DOHH2 (cell line): Measurements from ENCODE around the gene ADAP2.

Experiments used
- H3F3A ChIP-seq: fragments of 200-600 bp; sonication (generic), shearing (Covaris generic); 2 replicates; pipeline ENCODE4 v1.6.0; 2016; ENCODE audit warnings: antibody characterized with exemption, mild to moderate bottlenecking; ENCODE audit not compliant: control insufficient read depth, insufficient read depth
- H3K27ac ChIP-seq: fragments of 200-600 bp; sonication (generic); 2 replicates; pipeline ENCODE4 v1.5.1; 2014; ENCODE audit warnings: low read depth, mild to moderate bottlenecking, low read length, moderate library complexity
- H3K27me3 ChIP-seq: fragments of 200-600 bp; sonication (generic); 2 replicates; pipeline ENCODE4 v1.6.1; 2014; ENCODE audit warnings: mild to moderate bottlenecking, low read length, mixed read lengths; ENCODE audit not compliant: control insufficient read depth
- H3K36me3 ChIP-seq: fragments of 200-600 bp; sonication (generic); 2 replicates; pipeline ENCODE4 v1.6.1; 2014; ENCODE audit warnings: mild to moderate bottlenecking, low read length, moderate library complexity, mixed read lengths; ENCODE audit not compliant: control insufficient read depth
- H3K4me1 ChIP-seq: fragments of 200-600 bp; sonication (generic); 2 replicates; pipeline ENCODE4 v1.6.1; 2014; ENCODE audit warnings: mild to moderate bottlenecking, low read length, mixed read lengths; ENCODE audit not compliant: control insufficient read depth
- H3K4me2 ChIP-seq: fragments of 200-600 bp; sonication (generic); 2 replicates; pipeline ENCODE4 v1.6.0; 2014; ENCODE audit warnings: mild to moderate bottlenecking, low read length, moderate library complexity
- H3K4me3 ChIP-seq: fragments of 200-600 bp; sonication (generic); 2 replicates; pipeline ENCODE4 v1.5.1; 2014; ENCODE audit warnings: mild to moderate bottlenecking, low read length, mixed read lengths
- H3K79me2 ChIP-seq: fragments of 200-600 bp; sonication (generic); 2 replicates; pipeline ENCODE4 v1.6.1; 2014; ENCODE audit warnings: mild to moderate bottlenecking, low read length, mixed read lengths; ENCODE audit not compliant: control insufficient read depth
- H3K9me2 ChIP-seq: fragments of 200-600 bp; sonication (generic); replicated peaks from 2 replicates; pipeline ENCODE4 v1.6.1; 2014; ENCODE audit warnings: mild to moderate bottlenecking, low read length, mixed read lengths; ENCODE audit not compliant: control insufficient read depth
- H3K9me3 ChIP-seq: fragments of 200-600 bp; sonication (generic); 2 replicates; pipeline ENCODE4 v1.6.1; 2014; ENCODE audit warnings: antibody characterized with exemption, low read length, mixed read lengths; ENCODE audit not compliant: control insufficient read depth, insufficient read depth
- H4K20me1 ChIP-seq: fragments of 200-600 bp; sonication (generic); 2 replicates; pipeline ENCODE4 v1.6.0; 2014; ENCODE audit warnings: low read depth, mild to moderate bottlenecking, antibody characterized with exemption, low read length, moderate library complexity; ENCODE audit not compliant: control insufficient read depth, insufficient read depth
- EZH2phosphoT487 ChIP-seq: fragments of 200-600 bp; sonication (generic); IDR thresholded peaks from 2 replicates; pipeline ENCODE4 v1.6.1; 2017; ENCODE audit warnings: borderline replicate concordance, mild to moderate bottlenecking, antibody characterized with exemption, low read length, moderate library complexity, mixed read lengths
- TF ChIP-seq, protein P1 (sequence below): fragments of 200-600 bp; sonication (generic); IDR thresholded peaks from one replicate; pipeline ENCODE4 v1.5.1; 2014; ENCODE audit warnings: antibody characterized with exemption, mild to moderate bottlenecking, low read depth, low read length; ENCODE audit not compliant: poor library complexity, severe bottlenecking

The ADAP2 gene

DNA sequence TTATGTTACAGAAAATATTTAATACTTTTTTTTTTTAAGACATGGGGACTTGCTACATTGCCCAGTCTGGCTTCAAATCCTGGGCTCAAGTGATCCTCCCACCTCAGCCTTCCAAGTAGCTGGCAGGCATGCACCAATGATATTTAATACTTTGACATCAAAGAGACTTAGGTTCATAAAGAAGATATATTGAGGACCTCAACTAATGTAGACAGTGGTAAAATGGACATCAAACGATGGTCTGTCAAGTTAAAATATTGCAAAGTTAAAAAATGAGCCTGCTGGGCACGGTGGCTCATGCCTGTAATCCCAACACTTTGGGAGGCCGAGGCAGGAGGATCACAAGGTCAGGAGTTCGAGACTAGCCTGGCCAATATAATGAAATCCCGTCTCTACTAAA lies 24.4 kb upstream of the ADAP2 start:
- no peak for TF ChIP-seq EZH2phosphoT487
- TF ChIP-seq, protein P1, sequence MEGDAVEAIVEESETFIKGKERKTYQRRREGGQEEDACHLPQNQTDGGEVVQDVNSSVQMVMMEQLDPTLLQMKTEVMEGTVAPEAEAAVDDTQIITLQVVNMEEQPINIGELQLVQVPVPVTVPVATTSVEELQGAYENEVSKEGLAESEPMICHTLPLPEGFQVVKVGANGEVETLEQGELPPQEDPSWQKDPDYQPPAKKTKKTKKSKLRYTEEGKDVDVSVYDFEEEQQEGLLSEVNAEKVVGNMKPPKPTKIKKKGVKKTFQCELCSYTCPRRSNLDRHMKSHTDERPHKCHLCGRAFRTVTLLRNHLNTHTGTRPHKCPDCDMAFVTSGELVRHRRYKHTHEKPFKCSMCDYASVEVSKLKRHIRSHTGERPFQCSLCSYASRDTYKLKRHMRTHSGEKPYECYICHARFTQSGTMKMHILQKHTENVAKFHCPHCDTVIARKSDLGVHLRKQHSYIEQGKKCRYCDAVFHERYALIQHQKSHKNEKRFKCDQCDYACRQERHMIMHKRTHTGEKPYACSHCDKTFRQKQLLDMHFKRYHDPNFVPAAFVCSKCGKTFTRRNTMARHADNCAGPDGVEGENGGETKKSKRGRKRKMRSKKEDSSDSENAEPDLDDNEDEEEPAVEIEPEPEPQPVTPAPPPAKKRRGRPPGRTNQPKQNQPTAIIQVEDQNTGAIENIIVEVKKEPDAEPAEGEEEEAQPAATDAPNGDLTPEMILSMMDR = no peak
- peaks cover 7% of the 10 kb centered on the region for H3K79me2 ChIP-seq

DNA sequence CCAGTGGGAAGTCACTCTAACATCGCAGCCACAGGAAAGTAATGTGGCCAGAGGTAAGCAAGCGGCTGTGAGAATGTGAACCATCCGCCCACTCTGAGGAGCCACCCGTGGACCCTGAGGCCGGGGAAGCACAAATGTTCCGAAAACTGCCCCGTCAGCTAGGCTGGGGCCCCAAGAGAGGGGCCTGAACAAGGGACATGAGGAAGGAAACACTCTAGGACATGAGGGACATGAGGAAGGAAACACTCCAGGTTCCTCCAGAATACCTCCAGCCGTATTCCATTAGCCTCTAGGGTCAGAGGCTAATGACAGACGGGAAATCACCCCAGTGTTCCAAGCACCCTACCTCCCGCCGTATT lies 16.0 kb upstream of the ADAP2 start:
- Histone ChIP-seq H4K20me1 (no peaks in the 10 kb centered on the region), H3F3A (peaks cover 15% of the 10 kb centered on the region), H3K4me2 (peak overlapping the region; percentile 96), H3K9me3 (no peaks in the 10 kb centered on the region), H3K4me3 (peak overlapping the region; percentile 86), H3K36me3 (peaks cover 33% of the 10 kb centered on the region), H3K27ac (peak overlapping the region; percentile 49), H3K4me1 (peaks cover 30% of the 10 kb centered on the region), H3K79me2 (peaks cover 52% of the 10 kb centered on the region), H3K9me2 (no peaks in the 10 kb centered on the region), H3K27me3 (no peaks in the 10 kb centered on the region)
- TF ChIP-seq, protein P1 = no peak
- TF ChIP-seq EZH2phosphoT487 = no peak

More for the DNA sequence above, 24.4 kb upstream of the ADAP2 start:
- Histone ChIP-seq H3K27me3 (no peaks in the 10 kb centered on the region), H3F3A (peaks cover 55% of the 10 kb centered on the region), H3K4me2 (no peak overlapping the region), H3K27ac (no peak overlapping the region), H4K20me1 (no peaks in the 10 kb centered on the region), H3K4me1 (no peaks in the 10 kb centered on the region), H3K36me3 (peaks cover 77% of the 10 kb centered on the region), H3K9me2 (no peaks in the 10 kb centered on the region), H3K4me3 (no peak overlapping the region), H3K9me3 (no peaks in the 10 kb centered on the region)

DNA sequence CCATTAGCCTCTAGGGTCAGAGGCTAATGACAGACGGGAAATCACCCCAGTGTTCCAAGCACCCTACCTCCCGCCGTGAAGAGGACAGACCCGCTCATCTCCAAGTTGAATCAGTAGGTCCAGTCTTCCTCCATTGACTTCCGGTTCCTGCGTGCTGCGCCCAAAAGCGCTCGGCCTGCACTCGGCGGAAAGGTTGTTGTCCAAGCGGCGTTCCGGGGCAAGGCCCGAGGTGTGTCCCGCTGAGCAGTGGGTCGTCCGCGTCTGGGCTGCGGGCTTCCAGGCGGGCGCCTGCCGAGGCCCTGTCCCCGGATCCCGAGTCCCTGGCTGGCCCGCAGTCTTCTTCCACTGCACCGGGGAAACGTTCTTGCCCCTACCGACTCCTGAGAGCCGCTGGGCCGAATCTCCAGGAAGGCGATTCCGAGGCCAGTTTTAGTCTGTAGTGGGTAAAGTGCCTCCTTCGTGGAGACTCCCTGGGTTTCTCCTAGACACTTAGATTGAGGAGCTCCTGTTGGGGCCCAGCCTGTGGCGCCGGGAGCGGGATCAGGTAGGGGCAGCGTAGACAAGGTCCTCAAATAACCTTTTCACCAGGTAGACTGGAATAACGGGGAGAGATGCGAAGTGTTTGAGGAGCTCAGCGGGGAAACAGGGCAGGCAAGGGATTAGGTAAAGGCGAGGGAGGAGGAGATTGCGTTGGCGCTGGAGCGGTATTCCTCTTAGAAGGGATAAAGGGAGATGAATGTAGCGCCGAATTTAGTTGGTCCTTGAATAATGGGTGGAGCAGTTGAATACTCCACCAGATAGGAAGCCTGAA lies 15.4 kb upstream of the ADAP2 start, which contains the start of gene TEFM:
Gene TEFM, minus strand, starts transcription at position 138 of the 811 bp plus-strand sequence. Its CDS starts 40 bp downstream, at position 98.
- H4K20me1 ChIP-seq = no peaks in the 10 kb centered on the region
- H3K9me3 ChIP-seq = no peaks in the 10 kb centered on the region
- peak within 1 kb of the TSS; percentile 49 for H3K27ac ChIP-seq
- TF ChIP-seq EZH2phosphoT487 = no peak
- TF ChIP-seq, protein P1 = no peak
- H3K27me3 ChIP-seq = no peaks in the 10 kb centered on the region
- peaks cover 29% of the 10 kb centered on the region for H3K36me3 ChIP-seq
- no peaks in the 10 kb centered on the region for H3K9me2 ChIP-seq
- H3K4me3 ChIP-seq = peak within 1 kb of the TSS; percentile 86
- H3K4me2 ChIP-seq = peak within 1 kb of the TSS; percentile 96
- peaks cover 51% of the 10 kb centered on the region for H3K79me2 ChIP-seq
- peaks cover 14% of the 10 kb centered on the region for H3F3A ChIP-seq
- H3K4me1 ChIP-seq = peaks cover 30% of the 10 kb centered on the region
